WTC11 (cell line): Measurements from ENCODE around the gene CIAPIN1. TPM values are rescaled to one million over a fixed set of nuclear protein-coding genes. Genes with fewer than 3 reads are reported as not detected.

ENCODE experiments used
- ATAC-seq: fragments of 200-7000 bp; cut with Tn5 transposase; 2 replicates; pipeline ENCODE4 v1.10.0; 2021; ENCODE audit warnings: mild to moderate bottlenecking, moderate library complexity
- CTCF ChIA-PET: fragments of 300-600 bp; sonication (Branson Sonifier 250); formaldehyde crosslinking; loops from one replicate; lab custom pipeline; 2021; ENCODE audit warnings: antibody characterized with exemption; lab: Charles Lee
- POLR2A ChIA-PET: fragments of 350-600 bp; sonication (Branson Sonifier 250); formaldehyde crosslinking; loops from one replicate; lab custom pipeline; 2021; ENCODE audit warnings: antibody characterized with exemption; lab: Charles Lee
- DNase-seq: peaks from one replicate; pipeline ENCODE4 v3.0.0; 2021; ENCODE audit warnings: low spot score
- H3K27ac Mint-ChIP-seq: 2 replicates; pipeline ENCODE4 v1.8.0; 2021; ENCODE audit warnings: mixed read lengths
- H3K27me3 Mint-ChIP-seq: 2 replicates; pipeline ENCODE4 v1.8.0; 2021; ENCODE audit warnings: low read depth, mild to moderate bottlenecking, moderate library complexity, mixed read lengths
- H3K36me3 Mint-ChIP-seq: 2 replicates; pipeline ENCODE4 v1.8.0; 2021; ENCODE audit warnings: mixed read lengths
- H3K4me1 Mint-ChIP-seq: 2 replicates; pipeline ENCODE4 v1.8.0; 2022; ENCODE audit warnings: mixed read lengths
- H3K4me3 Mint-ChIP-seq: 2 replicates; pipeline ENCODE4 v1.8.0; 2021; ENCODE audit warnings: mild to moderate bottlenecking, moderate library complexity, mixed read lengths
- H3K9me3 Mint-ChIP-seq: 2 replicates; pipeline ENCODE4 v1.8.0; 2021; ENCODE audit warnings: mixed read lengths
- ATF6 ChIP-seq: sonication (generic); formaldehyde crosslinking; IDR thresholded peaks from 2 replicates; pipeline ENCODE4 v1.8.1; 2023; ENCODE audit warnings: mild to moderate bottlenecking, missing genetic modification reagents
- CBFB ChIP-seq: sonication (generic); formaldehyde crosslinking; IDR thresholded peaks from 2 replicates; pipeline ENCODE4 v1.8.1; 2022; ENCODE audit warnings: mild to moderate bottlenecking, low read depth, missing genetic modification reagents
- ELF4 ChIP-seq: sonication (generic); formaldehyde crosslinking; IDR thresholded peaks from 2 replicates; pipeline ENCODE4 v1.8.1; 2022; ENCODE audit warnings: low read depth, mild to moderate bottlenecking, moderate library complexity, missing genetic modification reagents
- ERG ChIP-seq: fragments of 250-450 bp; sonication (Bioruptor Pico); IDR thresholded peaks from 2 replicates; pipeline ENCODE4 v1.8.0; 2021; ENCODE audit warnings: mild to moderate bottlenecking
- ESRRA ChIP-seq: sonication (generic); formaldehyde crosslinking; IDR thresholded peaks from 2 replicates; pipeline ENCODE4 v1.8.1; 2022; ENCODE audit warnings: mild to moderate bottlenecking, missing genetic modification reagents, borderline replicate concordance
- GABPB1 ChIP-seq: sonication (generic); formaldehyde crosslinking; IDR thresholded peaks from 2 replicates; pipeline ENCODE4 v1.8.1; 2023; ENCODE audit warnings: mild to moderate bottlenecking, missing genetic modification reagents
- GTF2I ChIP-seq: fragments of 250-450 bp; sonication (Bioruptor Pico); conservative IDR thresholded peaks from 2 replicates; pipeline ENCODE4 v1.4.0; 2021; ENCODE audit warnings: mild to moderate bottlenecking
- MAX ChIP-seq: sonication (generic); formaldehyde crosslinking; IDR thresholded peaks from 2 replicates; pipeline ENCODE4 v1.8.0; 2022; ENCODE audit warnings: mild to moderate bottlenecking, missing genetic modification reagents
- MXD4 ChIP-seq: fragments of 250-450 bp; sonication (Bioruptor Pico); IDR thresholded peaks from 2 replicates; pipeline ENCODE4 v1.8.0; 2021; ENCODE audit warnings: mild to moderate bottlenecking, moderate library complexity, borderline replicate concordance
- NFE2L1 ChIP-seq: sonication (generic); formaldehyde crosslinking; IDR thresholded peaks from 2 replicates; pipeline ENCODE4 v1.8.1; 2023; ENCODE audit warnings: missing genetic modification reagents
- PRDM15 ChIP-seq: sonication (generic); formaldehyde crosslinking; IDR thresholded peaks from 2 replicates; pipeline ENCODE4 v1.8.0; 2022; ENCODE audit warnings: missing genetic modification reagents
- SMAD3 ChIP-seq: sonication (generic); formaldehyde crosslinking; IDR thresholded peaks from 2 replicates; pipeline ENCODE4 v1.8.0; 2022; ENCODE audit warnings: missing genetic modification reagents, mild to moderate bottlenecking, borderline replicate concordance
- SMAD4 ChIP-seq: sonication (generic); formaldehyde crosslinking; IDR thresholded peaks from 2 replicates; pipeline ENCODE4 v1.8.0; 2022; ENCODE audit warnings: mild to moderate bottlenecking, missing genetic modification reagents
- TEAD1 ChIP-seq: sonication (generic); formaldehyde crosslinking; IDR thresholded peaks from 2 replicates; pipeline ENCODE4 v1.8.0; 2022; ENCODE audit warnings: mild to moderate bottlenecking, missing genetic modification reagents
- USF1 ChIP-seq: sonication (generic); formaldehyde crosslinking; IDR thresholded peaks from 2 replicates; pipeline ENCODE4 v1.8.0; 2022; ENCODE audit warnings: mild to moderate bottlenecking, missing genetic modification reagents
- USF2 ChIP-seq: sonication (generic); formaldehyde crosslinking; IDR thresholded peaks from 2 replicates; pipeline ENCODE4 v1.8.1; 2023; ENCODE audit warnings: mild to moderate bottlenecking, missing genetic modification reagents, moderate library complexity
- ZNF138 ChIP-seq: sonication (generic); formaldehyde crosslinking; conservative IDR thresholded peaks from 2 replicates; pipeline ENCODE4 v1.8.1; 2022; ENCODE audit warnings: mild to moderate bottlenecking, moderate library complexity, missing genetic modification reagents
- ZNF232 ChIP-seq: sonication (generic); formaldehyde crosslinking; IDR thresholded peaks from 2 replicates; pipeline ENCODE4 v1.8.0; 2022; ENCODE audit warnings: mild to moderate bottlenecking, missing genetic modification reagents
- ZNF263 ChIP-seq: sonication (generic); formaldehyde crosslinking; IDR thresholded peaks from 2 replicates; pipeline ENCODE4 v1.8.1; 2022; ENCODE audit warnings: low read depth, mild to moderate bottlenecking, moderate library complexity, missing genetic modification reagents
- ZNF423 ChIP-seq: fragments of 250-450 bp; sonication (Bioruptor Pico); IDR thresholded peaks from 2 replicates; pipeline ENCODE4 v2.1.2; 2022; ENCODE audit warnings: mild to moderate bottlenecking, moderate library complexity
- total RNA-seq: library from RNA; stranded (reverse); gene quantifications from 3 replicates; pipeline ENCODE4 v1.2.3, GENCODE V29; 2021

CIAPIN1 gene
- total RNA-seq, 1 experiment from 2014 or later, result 87.9 TPM

- no peak overlapping the region for H3K27ac Mint-ChIP-seq
- no peak for ATAC-seq
- peaks cover 3% of the 10 kb centered on the region; the same call in 1 of the 2 replicates for H3K4me1 Mint-ChIP-seq
- POLR2A ChIA-PET, result no interaction called here
- CTCF ChIA-PET, result interaction anchor here (1.7 kb wide), 1 partner anchor 9 kb away, joined by 4 read pairs; no protein-coding TSS in a partner anchor
- H3K36me3 Mint-ChIP-seq, result no peaks in the 10 kb centered on the region
- no peaks in the 10 kb centered on the region; the same call in 1 of the 2 replicates for H3K27me3 Mint-ChIP-seq
- TF ChIP-seq TEAD1 (CRISPR knock-in tag), result no peak
- TF ChIP-seq ERG (CRISPR knock-in tag), result no peak
- no peak for TF ChIP-seq ZNF232 (CRISPR knock-in tag)
- no peak for TF ChIP-seq ZNF423 (CRISPR knock-in tag)
- TF ChIP-seq SMAD4 (CRISPR knock-in tag), result no peak
- no peak for TF ChIP-seq ESRRA (CRISPR knock-in tag)
- TF ChIP-seq ZNF138, result no peak
- no peak for TF ChIP-seq ATF6
- TF ChIP-seq NFE2L1 (CRISPR knock-in tag), result no peak
- no peak for TF ChIP-seq GABPB1 (CRISPR knock-in tag)
- no peak for TF ChIP-seq MAX (CRISPR knock-in tag)
- no peak for TF ChIP-seq CBFB
- no peak for TF ChIP-seq MXD4
- no peak for TF ChIP-seq USF2
- no peak for TF ChIP-seq SMAD3 (CRISPR knock-in tag)
- no peak for TF ChIP-seq USF1
- no peak for TF ChIP-seq ZNF263 (CRISPR knock-in tag)
- no peak for TF ChIP-seq ELF4
- no peak for TF ChIP-seq PRDM15 (CRISPR knock-in tag)
- no peak for TF ChIP-seq GTF2I (CRISPR knock-in tag)
- TF ChIP-seq, all 79 proteins: peak for 0
- no peak for DNase-seq
- Mint-ChIP-seq H3K9me3 (no peaks in the 10 kb centered on the region), H3K4me3 (no peak overlapping the region)
Measured at GRCh38 chr16:57407521-57408353, 39.4 kb downstream of the CIAPIN1 start.
